Cardiac muscle cell (in vitro differentiated cells and primary cell): ENCODE measurements around the gene MX2. TPM values are rescaled to one million over a fixed set of nuclear protein-coding genes. Genes with fewer than 3 reads are reported as not detected.

Experiments used
- DNase-seq, 2 donors: peaks; one replicate each; pipeline versions ENCODE4 v3.0.0 to v3.0.0-alpha.2; 2010 to 2017; ENCODE audit warnings: low read depth in 1 of 2, low spot score in 1 of 2
- H3K27ac ChIP-seq: fragments of 200-600 bp; sonication (generic); 2 replicates; pipeline ENCODE4 v1.5.1; 2016
- H3K27me3 ChIP-seq: fragments of 200-600 bp; sonication (generic); 2 replicates; pipeline ENCODE4 v1.6.0; 2016; ENCODE audit warnings: control low read depth
- H3K36me3 ChIP-seq: fragments of 200-600 bp; sonication (generic); 2 replicates; pipeline ENCODE4 v1.5.1; 2016; ENCODE audit warnings: control low read depth
- H3K4me1 ChIP-seq: fragments of 200-600 bp; sonication (generic); 2 replicates; pipeline ENCODE4 v1.8.1; 2017; ENCODE audit warnings: low read depth, mild to moderate bottlenecking, mixed run types
- H3K4me3 ChIP-seq: fragments of 200-600 bp; sonication (generic); 2 replicates; pipeline ENCODE4 v1.5.1; 2016; ENCODE audit warnings: mild to moderate bottlenecking
- H3K9me3 ChIP-seq: fragments of 200-600 bp; sonication (generic); 2 replicates; pipeline ENCODE4 v1.5.1; 2017; ENCODE audit warnings: low read depth, mild to moderate bottlenecking, control low read depth
- polyA plus RNA-seq: library from polyadenylated mRNA; unstranded; fragments of >200 nt; fragmentation: Nextera tagmentation; extraction: Ambion mirVana; gene quantifications from 2 replicates; pipeline ENCODE4 v1.2.1, GENCODE V29; 2016
- total RNA-seq: library from RNA; depleted of rRNA; stranded (reverse); fragments of >200 nt; gene quantifications from 2 replicates; pipeline ENCODE4 v1.2.3, GENCODE V29; 2016
- TF ChIP-seq, protein P1 (sequence below): IDR thresholded peaks from 2 replicates; pipeline ENCODE4 v1.5.1; 2012; ENCODE audit warnings: low read depth, mild to moderate bottlenecking, low read length

MX2 gene
- total and polyA plus RNA-seq, 2 experiments from 2014 or later, result 0.28 to 2.3 TPM

DNA sequence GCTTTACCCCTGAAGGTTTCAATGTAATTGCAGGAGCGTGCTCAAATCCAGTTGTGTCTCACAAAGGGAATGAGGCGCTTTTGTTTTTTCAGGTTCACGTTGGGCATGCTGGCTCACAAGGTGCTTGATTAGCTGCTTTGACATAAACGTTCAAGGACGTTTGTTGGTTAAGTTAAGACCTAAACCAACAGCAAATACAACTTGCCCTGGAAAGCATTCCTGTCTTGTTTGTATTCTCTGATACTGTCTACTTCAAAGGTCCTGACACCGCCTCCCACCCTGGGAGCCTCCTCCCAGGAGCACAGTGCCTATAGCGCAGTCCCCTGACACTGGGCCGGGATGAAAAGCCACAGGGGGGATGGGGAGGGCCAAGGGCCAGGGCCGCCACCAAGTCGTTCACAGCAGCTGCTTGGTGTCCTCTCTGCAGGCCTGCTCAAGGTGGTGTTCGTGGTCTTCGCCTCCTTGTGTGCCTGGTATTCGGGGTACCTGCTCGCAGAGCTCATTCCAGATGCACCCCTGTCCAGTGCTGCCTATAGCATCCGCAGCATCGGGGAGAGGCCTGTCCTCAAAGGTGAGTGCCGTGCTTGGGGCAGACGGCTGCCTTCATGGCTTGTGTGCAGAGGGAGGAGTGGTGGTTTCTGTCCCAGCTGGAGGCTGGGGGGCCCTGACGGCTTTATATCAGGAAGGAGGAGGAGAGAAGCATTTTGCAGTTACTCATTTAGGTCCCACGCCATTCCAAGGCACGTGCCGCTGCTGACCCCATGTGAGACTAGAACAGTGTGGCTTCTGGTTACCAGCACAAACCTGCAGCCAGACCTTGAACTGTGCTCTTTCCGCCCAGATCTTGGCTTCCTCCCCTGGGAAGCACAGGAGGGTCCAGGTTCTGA is 39.1 kb upstream of the MX2 start:
- Histone ChIP-seq H3K27ac (no peak overlapping the region), H3K27me3 (peaks cover 4% of the 10 kb centered on the region), H3K4me3 (no peak overlapping the region), H3K4me1 (no peaks in the 10 kb centered on the region), H3K36me3 (no peaks in the 10 kb centered on the region), H3K9me3 (no peaks in the 10 kb centered on the region)
- no peak for DNase-seq
- TF ChIP-seq, protein P1, sequence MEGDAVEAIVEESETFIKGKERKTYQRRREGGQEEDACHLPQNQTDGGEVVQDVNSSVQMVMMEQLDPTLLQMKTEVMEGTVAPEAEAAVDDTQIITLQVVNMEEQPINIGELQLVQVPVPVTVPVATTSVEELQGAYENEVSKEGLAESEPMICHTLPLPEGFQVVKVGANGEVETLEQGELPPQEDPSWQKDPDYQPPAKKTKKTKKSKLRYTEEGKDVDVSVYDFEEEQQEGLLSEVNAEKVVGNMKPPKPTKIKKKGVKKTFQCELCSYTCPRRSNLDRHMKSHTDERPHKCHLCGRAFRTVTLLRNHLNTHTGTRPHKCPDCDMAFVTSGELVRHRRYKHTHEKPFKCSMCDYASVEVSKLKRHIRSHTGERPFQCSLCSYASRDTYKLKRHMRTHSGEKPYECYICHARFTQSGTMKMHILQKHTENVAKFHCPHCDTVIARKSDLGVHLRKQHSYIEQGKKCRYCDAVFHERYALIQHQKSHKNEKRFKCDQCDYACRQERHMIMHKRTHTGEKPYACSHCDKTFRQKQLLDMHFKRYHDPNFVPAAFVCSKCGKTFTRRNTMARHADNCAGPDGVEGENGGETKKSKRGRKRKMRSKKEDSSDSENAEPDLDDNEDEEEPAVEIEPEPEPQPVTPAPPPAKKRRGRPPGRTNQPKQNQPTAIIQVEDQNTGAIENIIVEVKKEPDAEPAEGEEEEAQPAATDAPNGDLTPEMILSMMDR, result no peak

DNA sequence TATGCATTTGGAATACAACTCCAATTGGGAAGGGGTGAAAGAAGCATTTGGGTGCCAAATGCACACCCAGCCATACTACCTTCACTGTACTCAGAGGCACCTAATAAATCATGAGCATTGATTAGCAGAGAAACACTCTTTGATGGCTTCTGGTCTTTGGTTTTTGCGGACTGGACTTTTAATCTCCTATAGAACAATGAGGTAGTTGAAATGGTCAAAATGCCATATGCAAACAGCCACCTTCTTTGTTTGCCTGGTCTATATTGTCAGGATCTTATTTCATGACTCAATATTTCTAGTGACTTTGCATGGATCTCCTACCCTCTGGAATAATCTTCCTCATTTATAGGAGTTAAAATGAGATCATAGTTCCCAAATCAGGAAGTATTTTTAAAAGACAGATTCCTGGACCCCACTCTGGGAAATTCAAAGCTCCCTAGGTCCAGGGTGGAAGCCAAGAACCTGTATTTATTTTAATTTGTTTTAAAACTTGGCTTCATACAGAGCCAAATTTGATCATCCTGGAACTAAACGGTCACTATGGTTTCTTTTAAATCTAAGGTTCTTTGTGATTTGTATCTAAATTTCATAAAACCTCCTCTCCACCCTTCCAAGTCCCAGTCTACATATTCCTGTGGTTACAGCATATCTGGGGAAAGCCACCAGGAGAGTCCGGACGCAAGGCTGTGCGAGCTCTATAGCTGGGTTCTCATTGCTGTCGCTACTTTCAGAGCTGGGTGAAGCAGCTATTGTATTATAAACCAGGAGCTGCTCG is 36.5 kb upstream of the MX2 start:
- Histone ChIP-seq H3K9me3 (no peaks in the 10 kb centered on the region), H3K36me3 (no peaks in the 10 kb centered on the region), H3K27me3 (no peaks in the 10 kb centered on the region), H3K4me1 (no peaks in the 10 kb centered on the region), H3K4me3 (no peak overlapping the region), H3K27ac (no peak overlapping the region)
- TF ChIP-seq, protein P1, result no peak
- DNase-seq, result no peak

DNA sequence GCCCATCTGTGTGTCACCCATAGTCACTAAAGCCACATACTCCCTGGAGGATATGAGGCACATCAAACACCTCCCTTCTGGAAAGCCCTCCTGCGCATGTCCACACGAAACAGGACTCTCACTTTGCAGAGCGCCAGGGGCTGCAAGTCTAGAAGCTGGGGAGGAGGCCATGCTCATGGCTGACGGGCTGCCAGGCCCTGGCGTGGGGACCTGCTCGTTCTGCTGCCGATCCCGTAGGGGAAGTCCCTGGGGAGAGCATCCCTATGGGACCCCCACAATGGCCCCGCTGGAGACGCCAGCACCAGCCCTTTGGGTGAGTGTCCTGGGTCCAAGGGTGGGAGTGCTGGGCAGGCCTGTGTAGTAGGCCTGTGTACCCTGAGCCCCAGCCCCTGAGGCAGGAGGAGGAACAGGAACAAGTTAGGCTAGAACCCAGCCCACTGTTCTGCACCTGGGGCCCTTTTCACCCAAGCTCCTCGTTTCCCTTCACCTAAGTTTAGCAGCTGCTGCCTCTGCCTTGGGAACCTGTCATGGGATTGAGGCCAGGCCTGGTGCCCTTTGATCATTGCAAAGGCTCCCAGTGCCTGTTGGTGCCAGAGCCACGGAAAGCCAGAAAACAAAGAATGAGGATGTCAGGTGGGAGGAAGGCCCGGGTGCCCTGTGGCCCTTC is 35.3 kb upstream of the MX2 start:
- Histone ChIP-seq H3K36me3 (no peaks in the 10 kb centered on the region), H3K9me3 (no peaks in the 10 kb centered on the region), H3K27me3 (no peaks in the 10 kb centered on the region), H3K4me1 (no peaks in the 10 kb centered on the region), H3K4me3 (no peak overlapping the region), H3K27ac (no peak overlapping the region)
- no peak for DNase-seq
- TF ChIP-seq, protein P1, result no peak

DNA sequence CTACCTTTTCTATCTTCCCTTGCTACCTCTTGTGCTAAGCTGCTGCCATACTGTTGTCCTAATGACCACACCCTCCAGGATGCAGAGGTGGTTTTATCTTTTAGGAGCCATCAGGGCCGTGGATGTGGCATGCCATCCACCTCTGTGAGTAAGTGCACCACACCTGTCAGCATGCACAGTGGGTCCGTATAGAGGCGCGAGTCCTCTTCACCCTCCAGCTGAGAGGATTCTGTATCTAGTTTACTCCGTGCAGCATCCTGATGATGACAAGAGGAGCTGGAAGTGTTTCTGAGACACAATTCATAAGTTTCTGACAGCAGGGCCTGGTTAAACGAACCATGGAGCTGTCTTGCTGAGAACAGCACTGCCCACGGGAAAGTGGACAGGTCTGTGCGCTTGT is 34.1 kb upstream of the MX2 start:
- DNase-seq, result no peak
- Histone ChIP-seq H3K4me3 (no peak overlapping the region), H3K27ac (no peak overlapping the region), H3K9me3 (no peaks in the 10 kb centered on the region), H3K27me3 (no peaks in the 10 kb centered on the region), H3K36me3 (no peaks in the 10 kb centered on the region), H3K4me1 (no peaks in the 10 kb centered on the region)
- TF ChIP-seq, protein P1, result no peak
